Pancreas (tissue), 10 donors: ENCODE results near the gene DDX39A. TPM values are rescaled to one million over a fixed set of nuclear protein-coding genes. Genes with fewer than 3 reads are reported as not detected.

Experiments used
- ATAC-seq, 4 donors: fragments of 200-7000 bp; cut with Tn5 transposase; one replicate each; pipeline versions ENCODE4 v1.8.0 to v1.9.1; 2020; ENCODE audit warnings: mild to moderate bottlenecking in 4 of 4, moderate library complexity in 4 of 4
- DNase-seq, 6 donors: peaks; one replicate each; pipeline ENCODE4 v3.0.0-alpha.2; 2020
- FAIRE-seq: peaks from 2 replicates; lab custom pipeline; 2012; peaks lifted over from hg19 to GRCh38; lab: Jason Lieb, UNC
- H3K27ac ChIP-seq, 4 donors: fragments of 200-600 bp; sonication (generic); 1 replicate in 3 of 4; 2 replicates in 1 of 4; pipeline versions ENCODE4 v1.5.0 to v1.8.0; 2020
- H3K27me3 ChIP-seq, 4 donors: fragments of 200-600 bp; one replicate each; pipeline ENCODE4 v1.8.0; 2021
- H3K36me3 ChIP-seq, 3 donors: fragments of 200-600 bp; sonication (generic) in 1 of 3; one replicate each; pipeline versions ENCODE4 v1.5.0 to v1.8.0; 2020 to 2021
- H3K4me1 ChIP-seq, 3 donors: fragments of 200-600 bp; one replicate each; pipeline ENCODE4 v1.8.0; 2021
- H3K4me3 ChIP-seq, 4 donors: fragments of 200-600 bp; sonication (generic) in 2 of 4; one replicate each; pipeline versions ENCODE4 v1.5.0 to v1.8.0; 2020 to 2021
- H3K9me3 ChIP-seq, 4 donors: fragments of 200-600 bp; one replicate each; pipeline ENCODE4 v1.8.0; 2021
- WGBS, 2 donors: extraction: QIAGEN DNeasy Blood & Tissue Kit; methylation state at CpG; one replicate each; pipeline ENCODE4 v1.1.7; 2013; 5-methylcytosine and 5-hydroxymethylcytosine counted together
- intact Hi-C, 3 donors: fragments of 100-400 bp; cut with DNase I; formaldehyde crosslinking; loops; one replicate each; pipeline versions ENCODE4 v1.11.1 to v1.14.2; 2022
- polyA plus RNA-seq, 2 donors: library from polyadenylated mRNA; stranded (reverse); fragments of 200-250 nt; gene quantifications; one replicate each; pipeline ENCODE4 v1.2.3, GENCODE V29; 2013
- total RNA-seq, 6 donors: library from RNA; stranded (reverse); fragmentation: NEBNext Ultra II Directional in 4 of 6; extraction: Animal tissue kit (Norgen Biotek cat#: 25700) in 4 of 6; gene quantifications; one replicate each; pipeline versions ENCODE4 v1.2.1 to v1.2.4, GENCODE V29; 2021 to 2023
- TF ChIP-seq, protein P1 (sequence below), 4 donors: fragments of 200-600 bp; sonication (generic) in 3 of 4; IDR thresholded peaks; one replicate each; pipeline versions ENCODE4 v1.5.0 to v1.8.0; 2021; ENCODE audit warnings: antibody characterized with exemption in 4 of 4
- donor health status: healthy with polysubstance abuse.
- donor health status: DM: no; HTN: no; CAD: no; lungs with moderate emphysema.
- donor health status: DM: no; HTN: no; CAD: no.
- donor health status: control.
- donor health status: control.
- donor health status: Bipolar disorder and iron deficiency.
- donor health status: DM: yes; HTN: yes; CAD: no.
- donor health status: DM: no; HTN: no; CAD: no.
- donor health status: DM: no; HTN: no; CAD: no.
- donor health status: DM: yes; HTN: yes; CAD: no.

DDX39A gene
- total and polyA plus RNA-seq, 8 donors, result 9.3 to 86.6 (median 19.6) TPM

DNA sequence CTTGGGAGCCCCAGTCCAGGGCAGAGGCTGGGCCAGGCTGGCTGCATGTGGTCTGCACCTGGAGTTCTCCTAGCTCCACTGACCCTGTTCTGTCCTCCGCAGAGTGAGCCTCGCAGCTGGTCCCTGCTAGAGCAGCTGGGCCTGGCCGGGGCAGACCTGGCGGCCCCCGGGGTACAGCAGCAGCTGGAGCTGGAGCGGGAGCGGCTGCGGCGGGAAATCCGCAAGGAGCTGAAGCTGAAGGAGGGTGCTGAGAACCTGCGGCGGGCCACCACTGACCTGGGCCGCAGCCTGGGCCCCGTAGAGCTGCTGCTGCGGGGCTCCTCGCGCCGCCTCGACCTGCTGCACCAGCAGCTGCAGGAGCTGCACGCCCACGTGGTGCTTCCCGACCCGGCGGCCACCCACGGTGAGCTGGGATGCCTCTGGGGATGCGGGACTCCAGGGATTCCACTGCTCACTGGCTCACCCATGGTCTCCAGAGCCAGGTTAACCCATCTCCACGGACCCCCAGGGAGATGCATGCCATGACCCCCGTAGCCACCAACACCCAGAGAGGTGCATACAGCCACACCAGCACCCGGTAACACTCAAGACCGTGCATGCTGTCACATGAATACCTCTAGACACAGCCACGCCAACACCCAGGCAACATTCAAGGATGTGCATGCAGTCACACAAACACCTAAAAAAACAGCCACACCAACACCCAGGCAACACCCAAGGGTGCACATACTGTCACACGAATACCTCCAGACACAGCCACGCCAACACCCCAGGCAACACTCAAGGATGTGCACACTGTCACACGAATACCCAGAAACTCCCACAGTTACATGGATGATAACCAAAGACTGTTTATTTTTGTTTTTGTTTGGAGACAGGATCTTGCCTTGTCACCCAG is 22.1 kb upstream of the DDX39A start:
- no peak overlapping the region for H3K27ac ChIP-seq

DNA sequence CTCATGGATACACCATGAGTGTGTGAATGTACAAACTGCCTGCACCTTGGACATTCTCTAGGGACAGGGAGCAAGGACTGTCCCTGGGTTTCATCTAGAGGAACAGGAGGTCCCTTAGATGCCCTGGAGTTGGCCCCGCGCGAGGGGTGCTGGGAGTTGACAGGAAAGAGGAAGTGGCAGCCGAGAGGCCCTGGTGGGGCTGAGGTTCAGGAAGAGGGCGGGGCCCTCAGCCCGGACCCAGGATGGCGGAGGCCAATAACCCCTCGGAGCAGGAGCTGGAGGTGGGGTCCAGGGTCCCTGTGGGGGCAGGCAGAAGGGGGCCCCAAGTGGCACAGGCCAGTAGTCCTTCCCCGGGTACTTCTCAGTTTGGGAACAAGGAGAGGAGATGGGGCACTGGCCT is 20.9 kb upstream of the DDX39A start:
- Histone ChIP-seq H3K36me3 (peaks cover 0 to 24% (median 16%) of the 10 kb centered on the region in 3 donors), H3K4me3 (peak overlapping the region in 1 of 4 donors; percentile 28), H3K9me3 (no peaks in the 10 kb centered on the region), H3K4me1 (peaks cover 0 to 3% (median 0%) of the 10 kb centered on the region in 3 donors), H3K27ac (no peak overlapping the region), H3K27me3 (no peaks in the 10 kb centered on the region)
- TF ChIP-seq, protein P1, sequence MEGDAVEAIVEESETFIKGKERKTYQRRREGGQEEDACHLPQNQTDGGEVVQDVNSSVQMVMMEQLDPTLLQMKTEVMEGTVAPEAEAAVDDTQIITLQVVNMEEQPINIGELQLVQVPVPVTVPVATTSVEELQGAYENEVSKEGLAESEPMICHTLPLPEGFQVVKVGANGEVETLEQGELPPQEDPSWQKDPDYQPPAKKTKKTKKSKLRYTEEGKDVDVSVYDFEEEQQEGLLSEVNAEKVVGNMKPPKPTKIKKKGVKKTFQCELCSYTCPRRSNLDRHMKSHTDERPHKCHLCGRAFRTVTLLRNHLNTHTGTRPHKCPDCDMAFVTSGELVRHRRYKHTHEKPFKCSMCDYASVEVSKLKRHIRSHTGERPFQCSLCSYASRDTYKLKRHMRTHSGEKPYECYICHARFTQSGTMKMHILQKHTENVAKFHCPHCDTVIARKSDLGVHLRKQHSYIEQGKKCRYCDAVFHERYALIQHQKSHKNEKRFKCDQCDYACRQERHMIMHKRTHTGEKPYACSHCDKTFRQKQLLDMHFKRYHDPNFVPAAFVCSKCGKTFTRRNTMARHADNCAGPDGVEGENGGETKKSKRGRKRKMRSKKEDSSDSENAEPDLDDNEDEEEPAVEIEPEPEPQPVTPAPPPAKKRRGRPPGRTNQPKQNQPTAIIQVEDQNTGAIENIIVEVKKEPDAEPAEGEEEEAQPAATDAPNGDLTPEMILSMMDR (IDR thresholded peaks at IDR 0.05), result no peak
- ATAC-seq, result peak in 3 of 4 donors; percentile 39 to 73 (median 67)
- intact Hi-C loops, result no loop called here
- FAIRE-seq, result no peak
- WGBS, 2 donors, result 72 to 86% methylated on average over 9 of the region's 9 CpGs
- peak in 2 of 6 donors; percentile 61 to 66 for DNase-seq

More for the DNA sequence above, 22.1 kb upstream of the DDX39A start:
- peak in 1 of 6 donors; percentile 69 for DNase-seq
- TF ChIP-seq, protein P1 (IDR thresholded peaks at IDR 0.05), result no peak
- peaks cover 4 to 28% (median 26%) of the 10 kb centered on the region in 3 donors for H3K36me3 ChIP-seq
- ATAC-seq, result no peak
- H3K9me3 ChIP-seq, result no peaks in the 10 kb centered on the region
- H3K4me1 ChIP-seq, result peaks cover 0 to 3% (median 0%) of the 10 kb centered on the region in 3 donors
- no peak for FAIRE-seq
- H3K27me3 ChIP-seq, result no peaks in the 10 kb centered on the region
- 89 to 90% methylated on average over 22 to 34 of the region's 34 CpGs for WGBS, 2 donors
- intact Hi-C loops, result no loop called here
- H3K4me3 ChIP-seq, result no peak overlapping the region

DNA sequence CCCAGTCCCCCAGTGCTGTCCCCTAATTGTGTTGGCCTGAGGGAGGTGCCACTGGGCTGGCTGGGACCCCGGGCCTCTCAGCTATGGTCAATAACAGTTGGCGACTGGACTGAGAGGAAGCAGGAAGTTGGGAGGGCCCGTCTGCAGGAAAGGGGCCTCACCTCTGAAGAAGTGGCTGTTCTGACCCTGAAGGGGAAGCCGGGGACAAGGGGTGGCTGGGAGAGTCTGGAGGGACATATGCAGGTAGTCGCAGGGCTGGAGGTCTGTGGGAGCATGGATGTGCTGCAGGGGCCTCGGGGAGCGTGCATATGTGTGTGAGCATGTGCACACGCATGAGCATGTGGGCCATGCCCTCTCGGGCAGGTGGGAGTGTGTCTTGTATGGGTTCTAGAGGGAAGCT is 19.9 kb upstream of the DDX39A start:
- no peaks in the 10 kb centered on the region for H3K9me3 ChIP-seq
- H3K27me3 ChIP-seq, result no peaks in the 10 kb centered on the region
- WGBS, 2 donors, result 78 to 84% methylated on average over 9 of the region's 9 CpGs
- no peak for FAIRE-seq
- ATAC-seq, result no peak
- TF ChIP-seq, protein P1 (IDR thresholded peaks at IDR 0.05), result no peak
- no peak overlapping the region for H3K27ac ChIP-seq
- peaks cover 0 to 14% (median 9%) of the 10 kb centered on the region in 3 donors for H3K36me3 ChIP-seq
- H3K4me3 ChIP-seq, result no peak overlapping the region
- H3K4me1 ChIP-seq, result peaks cover 0 to 9% (median 0%) of the 10 kb centered on the region in 3 donors
- intact Hi-C loops, result no loop called here
- DNase-seq, result no peak

DNA sequence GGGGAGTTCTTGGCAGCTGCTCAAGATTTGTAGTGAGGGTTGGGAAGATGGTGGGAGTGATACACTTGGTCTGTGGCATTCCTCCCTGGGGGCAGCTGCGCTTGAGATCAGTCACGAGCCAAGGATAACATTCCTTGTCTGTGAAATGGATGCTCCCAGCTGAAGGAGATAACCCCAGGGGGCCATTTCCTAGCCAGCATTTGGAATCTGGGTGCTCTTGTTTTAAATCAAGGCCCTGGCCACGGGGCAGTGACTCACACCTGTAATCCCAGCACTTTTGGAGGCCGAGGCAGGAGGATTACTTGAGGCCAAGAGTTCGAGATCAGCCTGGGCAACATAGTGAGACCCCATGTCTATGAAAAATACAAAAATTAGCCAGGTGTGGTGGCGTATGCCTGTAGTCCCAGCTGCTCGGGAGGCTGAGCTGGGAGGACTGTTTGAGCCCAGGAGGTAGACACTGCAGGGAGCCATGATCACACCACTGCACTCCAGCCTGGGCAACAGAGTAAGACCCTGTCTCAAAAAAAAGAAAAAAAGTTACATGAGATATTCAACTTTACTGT is 18.5 kb upstream of the DDX39A start:
- Histone ChIP-seq H3K36me3 (peaks cover 0 to under 1% (median 0%) of the 10 kb centered on the region in 3 donors), H3K4me1 (peaks cover 0 to 9% (median 0%) of the 10 kb centered on the region in 3 donors), H3K27me3 (no peaks in the 10 kb centered on the region), H3K27ac (no peak overlapping the region), H3K4me3 (no peak overlapping the region), H3K9me3 (no peaks in the 10 kb centered on the region)
- intact Hi-C loops, result no loop called here
- ATAC-seq (no peak), FAIRE-seq (no peak), DNase-seq (no peak)
- TF ChIP-seq, protein P1 (IDR thresholded peaks at IDR 0.05), result no peak
- WGBS, 2 donors, result 93 to 96% methylated on average over 7 of the region's 7 CpGs
